ENCODE measurements around the gene M1AP. TPM values are rescaled to one million over a fixed set of nuclear protein-coding genes. Genes with fewer than 3 reads are reported as not detected.
"Not testable (repeated sequence)": the region's sequence is repeated elsewhere in the genome, so short reads cannot be mapped to it uniquely, and the experiment has no call there.

Gene M1AP
- total RNA-seq, 4 donors from 2014 or later: not detected

- H3K4me3 ChIP-seq: no peak overlapping the region
- H3K9me3 ChIP-seq: no peaks in the 10 kb centered on the region
- no peaks in the 10 kb centered on the region for H3K4me1 ChIP-seq
- TF ChIP-seq CTCF (IDR thresholded peaks at IDR 0.05) (no peak), POLR2A (IDR thresholded peaks at IDR 0.05) (no peak)
- no peaks in the 10 kb centered on the region for H3K27me3 ChIP-seq
- H3K36me3 ChIP-seq: no peaks in the 10 kb centered on the region
- H3K27ac ChIP-seq: no peak overlapping the region
- no peak for DNase-seq
Measured at GRCh38 chr2:74632939-74633312, 15.2 kb downstream of the M1AP start.

- no peaks in the 10 kb centered on the region for H3K4me1 ChIP-seq
Measured at GRCh38 chr2:74632209-74632938, 15.8 kb downstream of the M1AP start.

GRCh38 chr2:74630454-74630853 is 17.7 kb downstream of the M1AP start:
- not testable (repeated sequence) for H3K9me3 ChIP-seq, DNase-seq, H3K36me3 ChIP-seq, H3K4me1 ChIP-seq, H3K27me3 ChIP-seq, H3K4me3 ChIP-seq, H3K27ac ChIP-seq

More at GRCh38 chr2:74632209-74632938, 15.8 kb downstream of the M1AP start:
- no peaks in the 10 kb centered on the region for H3K36me3 ChIP-seq
- H3K9me3 ChIP-seq: no peaks in the 10 kb centered on the region
- no peak overlapping the region for H3K27ac ChIP-seq
- no peak for TF ChIP-seq POLR2A (IDR thresholded peaks at IDR 0.05)
- no peak for TF ChIP-seq CTCF (IDR thresholded peaks at IDR 0.05)
- no peak for DNase-seq
- no peak overlapping the region for H3K4me3 ChIP-seq
- no peaks in the 10 kb centered on the region for H3K27me3 ChIP-seq

- Histone ChIP-seq H3K9me3 (no peaks in the 10 kb centered on the region), H3K27ac (no peak overlapping the region), H3K4me3 (no peak overlapping the region), H3K4me1 (no peaks in the 10 kb centered on the region), H3K36me3 (no peaks in the 10 kb centered on the region), H3K27me3 (no peaks in the 10 kb centered on the region)
- DNase-seq: no peak
- no peak for TF ChIP-seq CTCF (IDR thresholded peaks at IDR 0.05)
- no peak for TF ChIP-seq POLR2A (IDR thresholded peaks at IDR 0.05)
Measured at GRCh38 chr2:74628538-74629105, 19.5 kb downstream of the M1AP start.

- Histone ChIP-seq H3K27ac (no peak overlapping the region), H3K4me3 (no peak overlapping the region), H3K9me3 (no peaks in the 10 kb centered on the region), H3K27me3 (no peaks in the 10 kb centered on the region), H3K36me3 (no peaks in the 10 kb centered on the region), H3K4me1 (no peaks in the 10 kb centered on the region)
- TF ChIP-seq POLR2A (IDR thresholded peaks at IDR 0.05) (no peak), CTCF (IDR thresholded peaks at IDR 0.05) (no peak)
- DNase-seq: no peak
Measured at GRCh38 chr2:74625658-74626425, 22.3 kb downstream of the M1AP start.

GRCh38 chr2:74620671-74621070 is 27.5 kb downstream of the M1AP start:
- no peak for TF ChIP-seq POLR2A (IDR thresholded peaks at IDR 0.05)
- no peak for TF ChIP-seq CTCF (IDR thresholded peaks at IDR 0.05)
- H3K27ac ChIP-seq: no peak overlapping the region
- DNase-seq: no peak
- no peaks in the 10 kb centered on the region for H3K9me3 ChIP-seq
- no peaks in the 10 kb centered on the region for H3K27me3 ChIP-seq
- H3K4me1 ChIP-seq: no peaks in the 10 kb centered on the region
- no peak overlapping the region for H3K4me3 ChIP-seq
- no peaks in the 10 kb centered on the region for H3K36me3 ChIP-seq

All from Peyer's patch (tissue), 4 donors.